K562 treated with DMSO at 1 percent for 24 hours (cell line): ENCODE measurements around the gene HMGN4. TPM values are rescaled to one million over a fixed set of nuclear protein-coding genes. Genes with fewer than 3 reads are reported as not detected.

ENCODE experiments used
- total RNA-seq: library from RNA; unstranded; fragments of 300-600 nt; gene quantifications from 2 replicates; pipeline ENCODE4 v1.2.3, GENCODE V29; 2022; ENCODE audit warnings: low read depth; ENCODE audit not compliant: insufficient read depth

HMGN4 gene
- total RNA-seq, result 77.7 and 79.1 TPM in 2 replicates

DNA sequence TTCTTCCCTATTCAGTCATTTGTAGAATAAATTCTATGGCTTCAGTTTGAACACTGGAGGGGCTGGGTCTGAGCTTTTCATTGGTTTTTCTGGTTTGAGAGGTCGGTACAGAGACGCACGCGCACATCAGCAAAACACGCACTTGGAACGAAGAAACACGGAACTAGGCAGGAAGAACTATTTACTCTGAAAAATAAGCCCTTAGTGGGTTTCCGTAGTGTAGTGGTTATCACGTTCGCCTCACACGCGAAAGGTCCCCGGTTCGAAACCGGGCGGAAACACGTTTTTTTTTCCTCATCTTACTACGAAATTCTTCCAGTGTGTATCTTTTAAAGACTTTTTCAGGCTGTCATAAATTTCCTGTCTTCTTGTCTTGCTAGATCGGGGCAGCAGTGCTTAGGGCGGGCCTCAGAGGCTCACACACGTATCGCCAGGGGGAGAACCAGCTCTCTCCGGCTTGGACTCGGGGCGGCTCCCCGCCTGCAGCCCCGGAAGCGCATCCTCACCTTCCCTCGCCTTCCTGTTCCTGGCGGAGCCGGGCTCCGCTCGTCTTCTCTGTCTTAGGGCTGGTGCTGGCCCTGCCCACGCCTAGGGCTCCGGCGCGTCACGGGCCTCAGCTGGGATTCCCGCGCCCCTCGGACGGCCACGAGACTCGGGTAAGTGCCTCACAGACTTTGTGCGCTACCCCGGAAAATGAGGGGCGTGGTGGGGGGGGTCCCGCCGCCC is at the start of gene HMGN4:
HMGN4 (plus strand) TSS at position 521 of the 726 bp plus-strand sequence. CDS start 6,841 bp downstream, outside the sequence.

DNA sequence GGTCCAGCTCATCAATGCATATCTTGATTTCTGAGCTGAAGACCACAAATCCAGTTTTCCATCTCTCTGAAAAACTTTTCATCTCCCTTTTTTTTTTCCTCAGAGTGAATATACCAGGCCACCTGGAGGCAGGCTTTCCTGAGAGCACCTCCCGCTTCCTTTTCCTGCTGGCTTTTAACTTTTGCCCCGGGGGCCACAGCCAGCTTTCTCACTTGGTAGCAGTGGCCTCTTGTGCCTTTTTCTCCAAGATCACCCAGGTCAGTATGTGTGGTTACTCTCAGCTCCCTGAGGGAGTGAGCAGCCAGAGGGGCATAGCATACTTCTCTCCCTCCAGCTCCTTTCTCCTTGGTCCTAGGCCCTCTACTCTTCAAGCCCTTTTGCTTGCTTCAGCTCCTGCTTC is 38.1 kb upstream of the HMGN4 start, which contains the start of gene BTN1A1:
BTN1A1 (plus strand) TSS at position 202 of the 400 bp plus-strand sequence. CDS start 984 bp downstream, outside the sequence.

Other genes with a start within 250 kb of the HMGN4 start
- gene BTN3A2, start 173.2 kb upstream of the HMGN4 start, total RNA-seq, result 4.8 and 5.7 TPM in 2 replicates
- gene BTN2A2, start 155.3 kb upstream of the HMGN4 start, total RNA-seq, result 13.1 and 17.1 TPM in 2 replicates
- 5.5 and 7.0 TPM in 2 replicates for gene BTN3A1, start 136.1 kb upstream of the HMGN4 start, total RNA-seq
- 2.9 and 3.3 TPM in 2 replicates for gene BTN3A3, start 97.9 kb upstream of the HMGN4 start, total RNA-seq
- 18.4 and 20.0 TPM in 2 replicates for gene BTN2A1, start 80.4 kb upstream of the HMGN4 start, total RNA-seq
- not detected in 2 replicates for gene BTN1A1, start 38.1 kb upstream of the HMGN4 start, total RNA-seq
- 41.2 and 45.5 TPM in 2 replicates for gene ABT1, start 58.6 kb downstream of the HMGN4 start, total RNA-seq
- gene ZNF322, start 121.4 kb downstream of the HMGN4 start, total RNA-seq, result 15.4 and 15.6 TPM in 2 replicates